Hypothalamus (tissue), 51 donors: ENCODE measurements around the gene SMARCAL1.

Experiments
- DNase-seq, 51 donors: peaks; one replicate each; lab custom pipeline; 2025; lab: John Stamatoyannopoulos, UW

SMARCAL1 gene

GRCh38 chr2:216392018-216392562 is 20.2 kb upstream of the SMARCAL1 start:
- DNase-seq: no peak

GRCh38 chr2:216392945-216393840 is 19.1 kb upstream of the SMARCAL1 start:
- DNase-seq: no peak

- no peak for DNase-seq
Observed at GRCh38 chr2:216394881-216395280, 17.4 kb upstream of the SMARCAL1 start.

GRCh38 chr2:216399621-216400020 is 12.7 kb upstream of the SMARCAL1 start:
- no peak for DNase-seq

- DNase-seq: no peak
Observed at GRCh38 chr2:216402751-216403150, 9.5 kb upstream of the SMARCAL1 start.

GRCh38 chr2:216404010-216404618 is 8.2 kb upstream of the SMARCAL1 start:
- DNase-seq: peak in 13 of 51 donors; percentile 1 to 26 (median 6)

- no peak for DNase-seq
Observed at GRCh38 chr2:216405588-216405987, 6.7 kb upstream of the SMARCAL1 start.

GRCh38 chr2:216406826-216407225 is 5.5 kb upstream of the SMARCAL1 start:
- DNase-seq: no peak

GRCh38 chr2:216408426-216409290 is 3.6 kb upstream of the SMARCAL1 start:
- DNase-seq: no peak

GRCh38 chr2:216410550-216410949 is 1.7 kb upstream of the SMARCAL1 start:
- no peak for DNase-seq

- DNase-seq: no peak
Observed at GRCh38 chr2:216413882-216414281, 1.6 kb downstream of the SMARCAL1 start.

- no peak for DNase-seq
Observed at GRCh38 chr2:216414772-216415319, 2.6 kb downstream of the SMARCAL1 start.

GRCh38 chr2:216415541-216415940 is 3.3 kb downstream of the SMARCAL1 start:
- DNase-seq: no peak

- no peak for DNase-seq
Observed at GRCh38 chr2:216416571-216417307, 4.5 kb downstream of the SMARCAL1 start.

- no peak for DNase-seq
Observed at GRCh38 chr2:216418981-216419380, 6.7 kb downstream of the SMARCAL1 start.

- no peak for DNase-seq
Observed at GRCh38 chr2:216420367-216421101, 8.2 kb downstream of the SMARCAL1 start.

GRCh38 chr2:216423071-216423470 is 10.8 kb downstream of the SMARCAL1 start:
- no peak for DNase-seq

GRCh38 chr2:216424274-216424673 is 12.0 kb downstream of the SMARCAL1 start:
- DNase-seq: no peak
